Astrocyte (in vitro differentiated cells and primary cell): ENCODE results near the gene BTBD16. TPM values are rescaled to one million over a fixed set of nuclear protein-coding genes. Genes with fewer than 3 reads are reported as not detected.

Source experiments
- DNase-seq: peaks from one replicate; pipeline ENCODE4 v3.0.0-alpha.2; 2010; ENCODE audit warnings: low read depth
- FAIRE-seq: peaks from 2 replicates; lab custom pipeline; 2011; peaks lifted over from hg19 to GRCh38; lab: Jason Lieb, UNC
- H2AFZ ChIP-seq: 2 replicates; pipeline ENCODE4 v1.6.0; 2012; ENCODE audit warnings: low read depth, low read length, inconsistent platforms
- H3K27ac ChIP-seq: 2 replicates; pipeline ENCODE4 v1.5.1; 2011; ENCODE audit warnings: low read depth, low read length, inconsistent platforms
- H3K27me3 ChIP-seq: 2 replicates; pipeline ENCODE4 v1.6.0; 2011; ENCODE audit warnings: low read length, inconsistent platforms; ENCODE audit not compliant: insufficient read depth
- H3K36me3 ChIP-seq: 2 replicates; pipeline ENCODE4 v1.5.1; 2011; ENCODE audit warnings: low read length, inconsistent platforms; ENCODE audit not compliant: insufficient read depth
- H3K4me1 ChIP-seq: 2 replicates; pipeline ENCODE4 v1.5.1; 2011; ENCODE audit warnings: low read length, inconsistent platforms; ENCODE audit not compliant: insufficient read depth
- H3K4me2 ChIP-seq: 2 replicates; pipeline ENCODE4 v1.6.0; 2012; ENCODE audit warnings: low read length, inconsistent platforms
- H3K4me3 ChIP-seq: 2 replicates; pipeline ENCODE4 v1.5.1; 2011; ENCODE audit warnings: low read depth, mild to moderate bottlenecking, low read length, inconsistent platforms; ENCODE audit not compliant: insufficient read depth
- H3K79me2 ChIP-seq: 2 replicates; pipeline ENCODE4 v1.6.0; 2012; ENCODE audit warnings: mild to moderate bottlenecking, low read length, inconsistent platforms; ENCODE audit not compliant: insufficient read depth
- H3K9ac ChIP-seq: 2 replicates; pipeline ENCODE4 v1.6.0; 2012; ENCODE audit warnings: mild to moderate bottlenecking, low read length, inconsistent platforms
- H3K9me3 ChIP-seq: 2 replicates; pipeline ENCODE4 v1.5.1; 2012; ENCODE audit warnings: low read depth, mild to moderate bottlenecking, low read length, inconsistent platforms; ENCODE audit not compliant: insufficient read depth
- H4K20me1 ChIP-seq: 2 replicates; pipeline ENCODE4 v1.6.0; 2012; ENCODE audit warnings: low read length, inconsistent platforms; ENCODE audit not compliant: insufficient read depth
- H3K27ac Mint-ChIP-seq: one replicate; pipeline ENCODE4 v1.8.0; 2021; ENCODE audit warnings: mild to moderate bottlenecking, mixed read lengths; ENCODE audit not compliant: unreplicated experiment
- H3K27me3 Mint-ChIP-seq: one replicate; pipeline ENCODE4 v1.8.0; 2021; ENCODE audit warnings: low read depth, mixed read lengths; ENCODE audit not compliant: unreplicated experiment
- H3K36me3 Mint-ChIP-seq: one replicate; pipeline ENCODE4 v1.8.0; 2021; ENCODE audit warnings: low read depth, mixed read lengths; ENCODE audit not compliant: unreplicated experiment
- H3K4me1 Mint-ChIP-seq: one replicate; pipeline ENCODE4 v1.8.0; 2021; ENCODE audit warnings: low read depth, mixed read lengths; ENCODE audit not compliant: unreplicated experiment
- H3K4me3 Mint-ChIP-seq: one replicate; pipeline ENCODE4 v1.8.0; 2021; ENCODE audit warnings: mild to moderate bottlenecking, moderate library complexity, mixed read lengths; ENCODE audit not compliant: unreplicated experiment
- H3K9me3 Mint-ChIP-seq: one replicate; pipeline ENCODE4 v1.8.0; 2021; ENCODE audit warnings: mild to moderate bottlenecking, mixed read lengths; ENCODE audit not compliant: unreplicated experiment
- EZH2 ChIP-seq: IDR thresholded peaks from 2 replicates; pipeline ENCODE4 v1.6.1; 2012; ENCODE audit warnings: mild to moderate bottlenecking, low read length, inconsistent platforms; ENCODE audit not compliant: insufficient read depth
- total RNA-seq: library from RNA; stranded (reverse); gene quantifications from 2 replicates; pipeline ENCODE4 v1.2.1, GENCODE V29; 2021
- TF ChIP-seq, protein P1 (sequence below): IDR thresholded peaks from 2 replicates; pipeline ENCODE4 v1.5.1; 2011; ENCODE audit warnings: low read depth, mild to moderate bottlenecking, inconsistent platforms, low read length, moderate library complexity; ENCODE audit not compliant: insufficient read depth

The BTBD16 gene
- total RNA-seq, 1 donor from 2014 or later = not detected

GRCh38 chr10:122224159-122224558 is 46.9 kb upstream of the BTBD16 start:
- H3K27me3 Mint-ChIP-seq = no peaks in the 10 kb centered on the region
- Histone ChIP-seq H3K4me1 (no peaks in the 10 kb centered on the region), H3K9ac (no peak overlapping the region), H3K36me3 (peaks cover 24% of the 10 kb centered on the region), H3K4me3 (no peak overlapping the region), H3K27me3 (no peaks in the 10 kb centered on the region), H3K4me2 (no peak overlapping the region), H3K79me2 (no peaks in the 10 kb centered on the region), H4K20me1 (no peaks in the 10 kb centered on the region), H3K9me3 (no peaks in the 10 kb centered on the region), H2AFZ (no peak overlapping the region), H3K27ac (no peak overlapping the region)
- H3K4me3 Mint-ChIP-seq = no peak overlapping the region
- H3K9me3 Mint-ChIP-seq = no peaks in the 10 kb centered on the region
- FAIRE-seq (no peak), DNase-seq (no peak)
- H3K4me1 Mint-ChIP-seq = no peaks in the 10 kb centered on the region
- peaks cover 10% of the 10 kb centered on the region for H3K36me3 Mint-ChIP-seq
- TF ChIP-seq EZH2 = no peak
- TF ChIP-seq, protein P1, sequence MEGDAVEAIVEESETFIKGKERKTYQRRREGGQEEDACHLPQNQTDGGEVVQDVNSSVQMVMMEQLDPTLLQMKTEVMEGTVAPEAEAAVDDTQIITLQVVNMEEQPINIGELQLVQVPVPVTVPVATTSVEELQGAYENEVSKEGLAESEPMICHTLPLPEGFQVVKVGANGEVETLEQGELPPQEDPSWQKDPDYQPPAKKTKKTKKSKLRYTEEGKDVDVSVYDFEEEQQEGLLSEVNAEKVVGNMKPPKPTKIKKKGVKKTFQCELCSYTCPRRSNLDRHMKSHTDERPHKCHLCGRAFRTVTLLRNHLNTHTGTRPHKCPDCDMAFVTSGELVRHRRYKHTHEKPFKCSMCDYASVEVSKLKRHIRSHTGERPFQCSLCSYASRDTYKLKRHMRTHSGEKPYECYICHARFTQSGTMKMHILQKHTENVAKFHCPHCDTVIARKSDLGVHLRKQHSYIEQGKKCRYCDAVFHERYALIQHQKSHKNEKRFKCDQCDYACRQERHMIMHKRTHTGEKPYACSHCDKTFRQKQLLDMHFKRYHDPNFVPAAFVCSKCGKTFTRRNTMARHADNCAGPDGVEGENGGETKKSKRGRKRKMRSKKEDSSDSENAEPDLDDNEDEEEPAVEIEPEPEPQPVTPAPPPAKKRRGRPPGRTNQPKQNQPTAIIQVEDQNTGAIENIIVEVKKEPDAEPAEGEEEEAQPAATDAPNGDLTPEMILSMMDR = no peak
- no peak overlapping the region for H3K27ac Mint-ChIP-seq

GRCh38 chr10:122225330-122225729 is 45.8 kb upstream of the BTBD16 start:
- TF ChIP-seq, protein P1 = no peak
- TF ChIP-seq EZH2 = no peak
- H3K9me3 ChIP-seq = no peaks in the 10 kb centered on the region
- peaks cover 10% of the 10 kb centered on the region for H3K36me3 Mint-ChIP-seq
- H3K4me1 Mint-ChIP-seq = no peaks in the 10 kb centered on the region
- H3K36me3 ChIP-seq = peaks cover 26% of the 10 kb centered on the region
- no peaks in the 10 kb centered on the region for H3K79me2 ChIP-seq
- no peak overlapping the region for H2AFZ ChIP-seq
- no peak overlapping the region for H3K4me2 ChIP-seq
- H3K27me3 Mint-ChIP-seq = no peaks in the 10 kb centered on the region
- H3K9me3 Mint-ChIP-seq = no peaks in the 10 kb centered on the region
- FAIRE-seq (no peak), DNase-seq (no peak)
- H3K27ac Mint-ChIP-seq = no peak overlapping the region
- no peaks in the 10 kb centered on the region for H4K20me1 ChIP-seq
- no peaks in the 10 kb centered on the region for H3K4me1 ChIP-seq
- no peak overlapping the region for H3K27ac ChIP-seq
- no peaks in the 10 kb centered on the region for H3K27me3 ChIP-seq
- no peak overlapping the region for H3K9ac ChIP-seq
- no peak overlapping the region for H3K4me3 ChIP-seq
- H3K4me3 Mint-ChIP-seq = no peak overlapping the region

GRCh38 chr10:122227754-122228153 is 43.3 kb upstream of the BTBD16 start:
- H3K36me3 Mint-ChIP-seq = peaks cover 10% of the 10 kb centered on the region

More at GRCh38 chr10:122227754-122228153, 43.3 kb upstream of the BTBD16 start:
- Histone ChIP-seq H3K9ac (no peak overlapping the region), H3K4me1 (no peaks in the 10 kb centered on the region), H2AFZ (no peak overlapping the region), H3K4me2 (no peak overlapping the region), H3K36me3 (peaks cover 29% of the 10 kb centered on the region), H3K9me3 (no peaks in the 10 kb centered on the region), H3K4me3 (no peak overlapping the region), H3K27ac (no peak overlapping the region), H3K27me3 (no peaks in the 10 kb centered on the region), H4K20me1 (no peaks in the 10 kb centered on the region), H3K79me2 (no peaks in the 10 kb centered on the region)
- Mint-ChIP-seq H3K9me3 (no peaks in the 10 kb centered on the region), H3K4me1 (no peaks in the 10 kb centered on the region), H3K4me3 (no peak overlapping the region), H3K27ac (no peak overlapping the region), H3K27me3 (no peaks in the 10 kb centered on the region)
- FAIRE-seq (no peak), DNase-seq (no peak)
- TF ChIP-seq EZH2 = no peak
- TF ChIP-seq, protein P1 = no peak
